HUES48 (cell line): ENCODE measurements around the gene EXOC3L4.

ENCODE experiments used
- H3K27ac ChIP-seq: one replicate; pipeline ENCODE4 v1.7.0; 2013; ENCODE audit warnings: low read depth, low read length, inconsistent platforms
- H3K27me3 ChIP-seq: 2 replicates; pipeline ENCODE4 v1.6.1; 2013; ENCODE audit warnings: mild to moderate bottlenecking, low read length; ENCODE audit not compliant: control insufficient read depth, insufficient read depth
- H3K36me3 ChIP-seq: 2 replicates; pipeline ENCODE4 v1.6.1; 2013; ENCODE audit warnings: low read length; ENCODE audit not compliant: control insufficient read depth, insufficient read depth
- H3K4me1 ChIP-seq: 2 replicates; pipeline ENCODE4 v1.6.1; 2013; ENCODE audit warnings: mild to moderate bottlenecking, low read length; ENCODE audit not compliant: control insufficient read depth, insufficient read depth
- H3K4me3 ChIP-seq: 2 replicates; pipeline ENCODE4 v1.5.1; 2013; ENCODE audit warnings: mild to moderate bottlenecking, low read depth, low read length
- H3K9ac ChIP-seq: 2 replicates; pipeline ENCODE4 v1.6.1; 2013; ENCODE audit warnings: mild to moderate bottlenecking, low read depth, low read length, moderate library complexity
- H3K9me3 ChIP-seq: 2 replicates; pipeline ENCODE4 v1.6.1; 2013; ENCODE audit warnings: low read length; ENCODE audit not compliant: control insufficient read depth, insufficient read depth

EXOC3L4 gene

GRCh38 chr14:103138301-103139131, 44.0 kb downstream of the EXOC3L4 start:
- Histone ChIP-seq H3K4me3 (peak overlapping the region; percentile 63), H3K27me3 (peaks cover 15% of the 10 kb centered on the region), H3K36me3 (no peaks in the 10 kb centered on the region), H3K9me3 (no peaks in the 10 kb centered on the region), H3K27ac (no peak overlapping the region), H3K4me1 (no peaks in the 10 kb centered on the region; the same call in 1 of the 2 replicates), H3K9ac (no peak overlapping the region)

GRCh38 chr14:103139132-103140025, 44.9 kb downstream of the EXOC3L4 start:
- H3K9ac ChIP-seq, result no peak overlapping the region
- no peak overlapping the region for H3K27ac ChIP-seq

GRCh38 chr14:103140316-103141109, 46.0 kb downstream of the EXOC3L4 start:
- Histone ChIP-seq H3K9ac (no peak overlapping the region), H3K4me1 (no peaks in the 10 kb centered on the region; the same call in 1 of the 2 replicates), H3K9me3 (no peaks in the 10 kb centered on the region), H3K36me3 (no peaks in the 10 kb centered on the region), H3K27me3 (peaks cover 15% of the 10 kb centered on the region), H3K27ac (no peak overlapping the region), H3K4me3 (no peak overlapping the region)

More at GRCh38 chr14:103139132-103140025, 44.9 kb downstream of the EXOC3L4 start:
- Histone ChIP-seq H3K36me3 (no peaks in the 10 kb centered on the region), H3K9me3 (no peaks in the 10 kb centered on the region), H3K4me3 (peak overlapping the region; percentile 63), H3K27me3 (peaks cover 15% of the 10 kb centered on the region), H3K4me1 (no peaks in the 10 kb centered on the region; the same call in 1 of the 2 replicates)

- peaks cover 15% of the 10 kb centered on the region for H3K27me3 ChIP-seq
- H3K4me3 ChIP-seq, result no peak overlapping the region
- no peak overlapping the region for H3K27ac ChIP-seq
- H3K4me1 ChIP-seq, result no peaks in the 10 kb centered on the region; the same call in 1 of the 2 replicates
- H3K9me3 ChIP-seq, result no peaks in the 10 kb centered on the region
- no peak overlapping the region for H3K9ac ChIP-seq
- H3K36me3 ChIP-seq, result no peaks in the 10 kb centered on the region
Measured at GRCh38 chr14:103141117-103141796, 46.7 kb downstream of the EXOC3L4 start.

- H3K27me3 ChIP-seq, result peaks cover 15% of the 10 kb centered on the region
- no peaks in the 10 kb centered on the region; the same call in 1 of the 2 replicates for H3K4me1 ChIP-seq
- no peak overlapping the region for H3K27ac ChIP-seq
Measured at GRCh38 chr14:103142026-103142425, 47.5 kb downstream of the EXOC3L4 start.

GRCh38 chr14:103142721-103143302, 48.3 kb downstream of the EXOC3L4 start:
- Histone ChIP-seq H3K9me3 (no peaks in the 10 kb centered on the region), H3K27ac (no peak overlapping the region), H3K9ac (no peak overlapping the region), H3K4me3 (no peak overlapping the region), H3K36me3 (no peaks in the 10 kb centered on the region), H3K4me1 (no peaks in the 10 kb centered on the region; the same call in 1 of the 2 replicates), H3K27me3 (peaks cover 15% of the 10 kb centered on the region)

More at GRCh38 chr14:103142026-103142425, 47.5 kb downstream of the EXOC3L4 start:
- no peaks in the 10 kb centered on the region for H3K9me3 ChIP-seq
- no peak overlapping the region for H3K9ac ChIP-seq
- H3K4me3 ChIP-seq, result no peak overlapping the region
- no peaks in the 10 kb centered on the region for H3K36me3 ChIP-seq

GRCh38 chr14:103143506-103143905, 49.0 kb downstream of the EXOC3L4 start:
- Histone ChIP-seq H3K27me3 (peaks cover 15% of the 10 kb centered on the region), H3K9ac (no peak overlapping the region), H3K4me1 (no peaks in the 10 kb centered on the region; the same call in 1 of the 2 replicates), H3K27ac (no peak overlapping the region), H3K36me3 (no peaks in the 10 kb centered on the region), H3K4me3 (no peak overlapping the region), H3K9me3 (no peaks in the 10 kb centered on the region)

GRCh38 chr14:103144085-103144484, 49.6 kb downstream of the EXOC3L4 start:
- Histone ChIP-seq H3K27me3 (peaks cover 14% of the 10 kb centered on the region), H3K9ac (no peak overlapping the region), H3K4me3 (no peak overlapping the region), H3K27ac (no peak overlapping the region), H3K36me3 (no peaks in the 10 kb centered on the region), H3K4me1 (no peaks in the 10 kb centered on the region; the same call in 1 of the 2 replicates), H3K9me3 (no peaks in the 10 kb centered on the region)

GRCh38 chr14:103146141-103146709, 51.7 kb downstream of the EXOC3L4 start:
- Histone ChIP-seq H3K27ac (no peak overlapping the region), H3K4me1 (no peaks in the 10 kb centered on the region; the same call in 1 of the 2 replicates), H3K4me3 (no peak overlapping the region), H3K27me3 (no peaks in the 10 kb centered on the region), H3K9ac (no peak overlapping the region), H3K9me3 (no peaks in the 10 kb centered on the region), H3K36me3 (no peaks in the 10 kb centered on the region)
